Measurements from ENCODE around the gene LSR.

Gene LSR, protein sequence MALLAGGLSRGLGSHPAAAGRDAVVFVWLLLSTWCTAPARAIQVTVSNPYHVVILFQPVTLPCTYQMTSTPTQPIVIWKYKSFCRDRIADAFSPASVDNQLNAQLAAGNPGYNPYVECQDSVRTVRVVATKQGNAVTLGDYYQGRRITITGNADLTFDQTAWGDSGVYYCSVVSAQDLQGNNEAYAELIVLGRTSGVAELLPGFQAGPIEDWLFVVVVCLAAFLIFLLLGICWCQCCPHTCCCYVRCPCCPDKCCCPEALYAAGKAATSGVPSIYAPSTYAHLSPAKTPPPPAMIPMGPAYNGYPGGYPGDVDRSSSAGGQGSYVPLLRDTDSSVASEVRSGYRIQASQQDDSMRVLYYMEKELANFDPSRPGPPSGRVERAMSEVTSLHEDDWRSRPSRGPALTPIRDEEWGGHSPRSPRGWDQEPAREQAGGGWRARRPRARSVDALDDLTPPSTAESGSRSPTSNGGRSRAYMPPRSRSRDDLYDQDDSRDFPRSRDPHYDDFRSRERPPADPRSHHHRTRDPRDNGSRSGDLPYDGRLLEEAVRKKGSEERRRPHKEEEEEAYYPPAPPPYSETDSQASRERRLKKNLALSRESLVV

DNA sequence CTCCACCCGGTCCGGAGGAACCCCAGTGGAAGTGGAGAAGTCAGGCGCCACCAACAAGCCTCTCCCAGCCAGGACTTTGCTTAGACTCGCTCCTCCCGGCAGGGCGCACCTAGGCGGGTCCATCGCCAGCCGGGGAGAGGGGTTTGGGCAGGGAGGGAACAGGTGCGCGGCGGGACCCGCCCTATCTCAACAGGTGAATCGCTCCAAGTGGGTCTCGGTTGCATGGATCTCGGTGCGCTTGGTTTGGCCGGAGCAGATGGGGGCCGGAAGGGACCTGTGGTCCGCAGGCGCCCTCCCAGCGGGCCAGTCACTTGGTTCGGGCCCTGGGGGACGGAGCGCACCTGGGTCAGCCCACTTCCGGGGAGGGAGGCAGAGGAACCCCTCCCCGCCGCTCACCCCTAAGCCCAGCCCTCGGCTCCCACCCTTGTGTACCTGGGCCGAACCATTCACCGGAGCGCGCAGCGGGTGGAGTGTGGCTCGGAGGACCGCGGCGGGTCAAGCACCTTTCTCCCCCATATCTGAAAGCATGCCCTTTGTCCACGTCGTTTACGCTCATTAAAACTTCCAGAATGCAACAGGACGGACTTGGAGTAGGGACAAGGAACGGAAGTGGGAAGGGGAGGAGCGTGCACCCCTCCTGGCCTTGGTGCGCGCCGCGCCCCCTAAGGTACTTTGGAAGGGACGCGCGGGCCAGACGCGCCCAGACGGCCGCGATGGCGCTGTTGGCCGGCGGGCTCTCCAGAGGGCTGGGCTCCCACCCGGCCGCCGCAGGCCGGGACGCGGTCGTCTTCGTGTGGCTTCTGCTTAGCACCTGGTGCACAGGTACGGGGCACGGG, at the start of gene LSR:
Gene LSR, plus strand, starts transcription at position 693 of the 836 bp plus-strand sequence. Its CDS starts 21 bp downstream, at position 714.
- no peak for DNase-seq

DNA sequence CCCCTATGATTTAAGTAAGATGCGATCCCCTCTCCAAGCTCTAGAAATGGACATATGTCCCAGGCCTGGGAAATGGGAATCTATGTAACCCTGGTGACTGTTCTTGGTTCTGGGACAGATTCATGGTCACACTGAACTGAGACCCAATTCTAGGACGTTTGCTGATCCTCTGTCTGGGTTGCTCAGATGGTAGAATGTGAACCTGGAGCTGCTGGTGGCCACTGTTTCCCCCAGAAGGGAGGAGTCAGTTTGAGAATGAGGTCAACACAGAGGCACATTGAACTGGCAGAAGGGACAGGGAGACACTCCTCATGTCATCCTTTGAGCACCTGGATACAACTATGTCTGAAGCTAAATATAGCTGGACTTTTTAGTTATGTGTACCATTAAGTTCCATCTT, 49.3 kb upstream of the LSR start:
- DNase-seq, result no peak

DNA sequence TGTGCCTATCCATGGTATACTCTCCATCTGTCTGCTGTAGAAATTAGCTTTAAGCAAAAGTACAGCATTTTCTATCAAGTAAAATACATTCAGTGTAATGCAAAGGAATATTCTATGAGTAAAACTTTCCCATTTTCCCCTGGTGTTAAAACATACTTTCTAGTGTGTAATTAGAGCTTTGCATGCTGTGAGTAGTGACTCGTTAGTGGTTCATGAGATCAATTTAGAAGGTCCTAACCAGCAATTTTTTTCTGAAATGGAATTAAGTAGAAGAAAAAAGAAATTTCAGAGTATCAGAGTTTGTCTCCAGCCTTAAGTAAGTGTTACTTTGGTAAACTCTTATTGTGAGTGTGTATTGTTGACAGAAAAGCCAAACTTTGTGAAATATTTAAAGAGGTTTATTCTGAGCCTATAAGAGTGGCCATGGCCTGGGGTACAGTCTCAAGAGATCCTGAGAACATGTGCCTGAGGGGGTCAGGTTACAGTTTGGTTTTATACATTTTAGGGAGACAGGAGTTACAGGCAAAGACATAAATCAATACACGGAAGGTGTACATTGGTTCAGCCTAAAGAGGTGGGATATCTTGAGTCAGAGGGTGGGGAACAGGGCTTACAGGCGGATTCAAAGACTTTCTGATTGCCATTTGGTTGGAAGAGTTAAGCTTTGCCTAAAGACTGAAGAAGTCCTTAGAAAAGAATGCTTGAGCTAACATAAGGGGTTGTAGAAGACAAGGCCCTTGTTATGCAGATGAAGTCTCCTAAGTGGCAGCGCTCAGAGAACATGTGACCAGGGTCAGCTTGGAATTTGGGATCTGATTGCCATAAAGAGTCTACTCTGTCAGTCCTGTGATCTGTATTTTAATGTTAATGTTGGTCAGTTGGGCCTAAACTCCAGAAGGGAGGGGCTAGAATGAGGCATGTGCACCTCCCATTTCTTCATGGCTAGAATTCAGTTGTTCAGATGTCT, 45.8 kb upstream of the LSR start:
- DNase-seq, result no peak

DNA sequence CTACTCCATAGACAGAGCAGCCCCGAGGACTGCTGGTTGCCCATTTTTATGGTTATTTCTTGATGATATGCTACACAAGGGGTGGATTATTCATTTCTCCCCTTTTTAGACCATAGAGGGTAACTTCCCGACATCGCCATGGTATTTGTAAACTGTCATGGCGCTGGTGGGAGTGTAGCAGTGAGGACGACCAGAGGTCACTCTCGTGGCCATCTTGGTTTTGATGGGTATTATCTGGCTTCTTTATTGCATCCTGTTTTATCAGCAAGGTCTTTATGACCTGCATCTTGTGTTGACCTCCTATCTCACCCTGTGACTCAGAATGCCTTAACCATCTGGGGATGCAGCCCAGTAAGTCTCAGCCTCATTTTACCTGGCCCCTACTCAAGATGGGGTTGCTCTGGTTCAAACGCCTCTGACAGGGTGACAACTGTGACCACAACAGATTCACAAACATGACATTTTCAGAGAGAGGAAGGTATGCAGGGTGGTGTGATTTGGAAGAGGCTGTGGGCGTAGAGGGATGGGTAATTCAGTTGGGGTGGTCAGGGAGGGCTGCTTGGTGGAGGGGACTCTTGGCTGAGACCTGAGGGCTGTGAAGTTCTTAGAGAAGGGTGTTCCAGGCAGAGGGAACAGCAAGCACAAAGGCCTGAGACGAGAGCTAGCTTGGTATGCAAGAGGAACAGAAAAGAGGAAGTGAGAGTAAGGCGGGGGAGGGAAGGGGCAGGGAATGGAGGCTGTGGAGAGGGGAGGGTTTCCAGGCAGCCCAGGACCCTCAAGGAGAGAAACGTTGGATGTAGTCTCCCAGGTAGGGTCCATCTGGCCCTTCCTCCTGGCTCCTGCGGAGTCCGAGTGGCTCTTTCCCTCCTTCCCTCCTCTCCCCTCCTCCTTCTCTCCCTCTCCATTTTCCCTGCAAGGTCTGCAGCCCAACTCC, 43.7 kb upstream of the LSR start:
- no peak for DNase-seq

DNA sequence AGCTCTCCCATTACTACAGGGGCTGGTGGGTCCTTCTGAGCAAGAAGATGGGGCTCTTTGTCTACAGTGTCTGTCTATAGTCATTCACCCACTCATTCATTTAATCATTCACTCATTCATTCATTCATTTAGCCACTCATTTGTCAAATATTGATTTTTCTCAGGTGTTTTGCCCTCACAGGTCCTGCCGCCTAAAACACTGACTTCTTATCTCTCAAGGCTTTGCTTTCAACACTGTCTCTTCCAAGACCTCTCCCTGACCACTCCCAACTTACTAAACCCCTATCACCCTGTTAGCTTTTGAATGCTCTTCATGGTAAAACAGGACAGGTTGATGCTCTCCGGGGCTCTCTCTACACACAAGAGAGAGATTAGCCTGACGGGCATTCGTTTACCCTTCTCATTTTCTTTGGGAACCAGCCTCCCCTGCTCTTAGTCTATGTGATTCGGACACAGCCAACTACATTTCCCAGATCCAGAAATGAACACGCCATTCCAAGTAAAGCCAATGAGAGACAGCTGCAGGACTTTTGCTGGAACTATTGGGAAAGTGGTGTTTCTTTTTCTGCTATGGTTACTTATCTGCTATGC, 43.0 kb upstream of the LSR start:
- no peak for DNase-seq

DNA sequence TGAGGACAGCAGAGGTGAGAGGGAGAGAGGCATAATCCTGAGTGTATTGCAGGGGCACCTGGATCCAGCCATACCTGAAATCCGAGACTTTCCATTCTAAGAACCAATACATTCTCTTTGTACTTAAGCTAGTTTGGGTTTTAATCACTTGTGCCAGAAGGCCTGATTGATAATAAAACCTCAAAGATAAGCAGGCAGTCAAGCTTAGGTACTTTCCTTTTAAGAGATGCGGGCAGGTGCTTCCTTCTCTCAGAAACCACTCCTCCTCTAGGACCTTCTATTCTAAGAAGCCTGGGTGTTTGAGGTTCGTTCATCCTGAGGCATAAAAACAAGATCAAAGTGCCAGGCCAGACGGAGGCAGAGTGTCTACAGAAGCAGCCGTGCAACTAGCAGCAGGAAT, 42.4 kb upstream of the LSR start:
- DNase-seq, result no peak

DNA sequence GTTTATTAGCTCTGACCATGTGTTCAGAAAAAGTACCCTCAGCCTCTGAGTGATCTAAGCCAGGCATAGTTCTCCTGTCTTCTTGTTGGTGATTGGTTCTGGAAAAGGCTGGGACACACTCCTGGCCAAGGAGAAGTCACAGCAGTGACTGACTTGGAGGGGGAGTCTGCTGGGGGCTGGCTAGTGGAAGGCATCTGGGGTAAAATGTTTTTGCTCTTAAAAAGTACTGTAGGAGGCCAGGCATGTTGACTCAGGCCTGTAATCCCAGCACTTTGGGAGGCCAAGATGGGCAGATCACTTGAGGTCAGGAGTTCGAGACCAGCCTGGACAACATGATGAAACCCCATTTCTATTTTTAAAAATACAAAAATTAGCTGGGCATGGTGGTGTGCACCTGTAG, 41.9 kb upstream of the LSR start:
- no peak for DNase-seq

DNA sequence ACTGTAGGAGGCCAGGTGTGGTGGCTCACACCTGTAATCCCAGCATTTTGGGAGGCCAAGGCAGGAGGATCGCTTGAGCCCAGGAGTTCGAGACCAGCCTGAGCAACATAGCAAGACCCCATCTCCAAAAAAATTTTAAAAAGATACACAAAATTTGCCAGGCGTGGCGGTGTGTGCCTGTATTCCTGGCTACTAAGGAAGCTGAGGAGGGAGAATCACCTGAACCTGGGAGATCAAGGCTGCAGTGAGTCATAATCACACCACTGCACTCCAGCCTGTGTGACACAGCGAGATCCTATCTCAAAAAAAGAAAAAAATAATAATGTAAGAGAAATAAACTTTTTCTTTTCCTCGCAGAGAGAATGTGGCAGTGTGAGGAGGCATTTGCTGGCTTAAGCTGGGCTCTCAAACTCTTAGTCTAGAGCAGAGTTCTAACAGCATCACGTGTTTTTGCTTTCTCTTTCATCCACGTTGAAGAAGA, 41.4 kb upstream of the LSR start:
- no peak for DNase-seq

DNA sequence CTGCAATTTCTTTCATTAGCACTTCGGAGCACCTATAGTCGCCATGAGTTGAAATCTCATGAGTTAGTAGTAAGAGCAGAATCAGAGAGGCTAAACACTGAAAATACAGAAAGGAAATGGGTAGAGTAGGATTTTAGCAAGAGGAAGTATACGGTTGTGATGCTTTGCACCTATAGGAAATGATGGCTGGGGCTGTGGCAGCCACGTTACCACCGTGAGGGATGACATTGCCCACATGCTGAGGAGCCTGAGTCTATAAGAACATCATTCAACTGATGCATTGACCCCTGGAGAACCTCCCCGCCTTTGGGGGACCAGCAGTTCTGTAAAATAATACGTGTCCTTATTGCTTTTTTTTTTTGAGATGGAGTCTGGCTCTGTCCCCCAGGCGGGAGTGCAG, 40.7 kb upstream of the LSR start:
- DNase-seq, result no peak

DNA sequence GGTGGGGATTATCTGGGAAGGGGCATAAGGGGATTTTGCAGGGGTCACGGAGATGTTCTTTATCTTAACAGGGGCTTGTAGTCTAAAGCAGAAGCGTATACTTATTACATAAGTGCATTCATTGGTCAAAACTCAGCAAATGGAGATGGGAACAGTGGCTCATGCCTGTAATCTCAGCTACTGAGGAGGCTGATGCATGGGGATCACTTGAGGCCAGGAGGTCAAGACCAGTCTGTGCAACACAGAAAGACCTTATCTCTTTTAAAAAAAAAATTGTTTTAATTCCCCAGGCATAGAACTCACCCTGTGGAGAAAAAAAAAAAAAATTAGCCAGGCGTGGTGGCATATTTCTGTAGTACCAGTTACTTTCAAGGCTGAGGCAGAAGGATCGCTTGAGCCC, 39.2 kb upstream of the LSR start:
- no peak for DNase-seq

DNA sequence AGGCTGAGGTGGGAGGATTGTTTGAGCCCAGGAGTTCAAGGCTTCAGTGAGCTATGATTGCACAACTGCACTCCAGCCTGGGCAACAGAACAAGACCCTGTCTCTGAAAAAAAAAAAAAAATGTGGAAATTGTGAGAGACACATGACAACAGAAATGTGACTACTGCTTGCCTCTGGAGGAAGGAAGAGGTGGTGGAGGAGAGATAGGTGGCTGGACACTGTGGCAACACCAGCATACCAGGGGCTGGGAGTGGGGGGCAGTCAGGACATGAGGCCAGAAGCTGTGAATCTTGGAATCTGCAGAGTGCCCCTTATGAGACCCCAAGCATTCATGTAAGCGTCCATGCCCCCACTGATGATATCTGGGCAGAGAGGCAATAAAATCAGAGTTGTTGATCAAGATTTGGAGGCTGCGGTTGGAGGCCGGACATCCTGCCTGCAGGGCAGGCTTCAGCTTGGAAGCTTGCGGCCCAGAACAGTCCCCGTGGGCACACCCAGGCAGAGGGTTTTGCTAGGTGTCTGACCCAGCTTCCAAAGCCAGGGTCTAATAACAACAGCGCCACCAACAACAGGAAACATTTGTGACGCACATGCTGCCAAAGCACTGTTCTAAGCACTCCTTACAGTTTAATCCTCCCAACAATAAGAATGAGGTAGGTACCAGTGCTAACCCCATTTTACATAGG, 37.1 kb upstream of the LSR start:
- DNase-seq, result no peak

DNA sequence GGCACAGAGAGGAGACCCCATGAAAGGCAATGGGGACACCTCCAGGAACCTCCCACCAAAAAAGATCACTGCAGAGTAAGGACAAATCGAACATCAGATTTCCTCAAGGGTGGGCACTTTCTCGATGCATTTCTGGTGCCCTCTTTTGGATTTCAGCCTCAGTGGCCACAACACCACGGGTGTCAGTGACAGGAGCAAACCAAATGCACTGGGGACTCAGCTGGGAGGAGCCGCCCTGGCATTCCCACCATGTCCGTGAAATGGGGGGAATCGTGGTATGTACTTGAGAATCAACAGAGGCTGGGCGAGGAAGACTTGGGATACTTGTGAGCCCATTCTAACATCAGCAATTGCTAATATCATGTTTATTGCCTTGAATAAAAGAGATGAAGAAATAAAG, 36.6 kb upstream of the LSR start:
- no peak for DNase-seq

DNA sequence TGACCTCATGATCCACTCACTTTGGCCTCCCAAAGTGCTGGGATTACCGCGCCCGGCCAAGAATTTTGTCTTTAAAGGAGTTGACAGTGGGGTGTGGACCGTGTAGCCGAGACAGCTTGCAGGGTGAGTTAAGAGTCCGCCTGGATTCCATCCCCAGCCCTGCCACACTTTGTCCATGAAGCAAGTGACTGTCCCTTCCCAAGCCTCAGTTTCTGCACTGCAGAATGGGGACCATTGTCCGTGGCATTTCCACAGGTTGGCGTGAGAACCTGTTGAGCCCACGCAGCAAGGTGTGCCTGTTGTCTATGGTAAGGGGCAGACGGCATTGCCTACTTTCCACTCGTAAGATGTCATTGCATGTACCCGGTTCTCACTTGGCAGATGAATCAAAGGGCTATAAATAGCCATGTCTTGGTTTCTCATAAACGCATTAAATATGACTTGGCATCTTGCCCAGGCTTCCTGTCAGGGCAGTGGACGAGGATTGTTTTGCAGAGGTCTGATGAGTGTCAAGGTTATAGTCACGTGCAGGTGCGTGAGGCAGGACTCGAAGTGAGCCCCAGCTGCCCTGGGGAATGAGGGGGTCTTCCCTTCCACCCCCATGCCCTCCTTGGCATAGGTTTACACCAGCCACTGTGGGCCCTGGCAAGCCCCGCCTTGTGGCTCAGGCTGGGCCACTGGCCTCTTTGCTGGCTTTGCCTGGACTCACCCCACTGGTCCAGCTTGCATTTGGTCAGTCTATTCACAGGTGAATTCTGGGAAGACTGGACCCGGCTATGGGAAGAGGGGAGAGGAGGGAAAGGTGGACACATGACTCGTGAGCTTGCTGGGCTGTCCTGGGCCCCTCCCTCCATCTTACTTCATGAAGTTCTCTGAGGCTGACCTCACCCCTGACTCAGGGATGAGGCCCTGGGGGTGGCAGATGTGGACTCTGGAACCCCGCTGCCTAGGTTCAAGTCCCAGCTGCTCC, 34.9 kb upstream of the LSR start:
- peak; percentile 58 for DNase-seq

DNA sequence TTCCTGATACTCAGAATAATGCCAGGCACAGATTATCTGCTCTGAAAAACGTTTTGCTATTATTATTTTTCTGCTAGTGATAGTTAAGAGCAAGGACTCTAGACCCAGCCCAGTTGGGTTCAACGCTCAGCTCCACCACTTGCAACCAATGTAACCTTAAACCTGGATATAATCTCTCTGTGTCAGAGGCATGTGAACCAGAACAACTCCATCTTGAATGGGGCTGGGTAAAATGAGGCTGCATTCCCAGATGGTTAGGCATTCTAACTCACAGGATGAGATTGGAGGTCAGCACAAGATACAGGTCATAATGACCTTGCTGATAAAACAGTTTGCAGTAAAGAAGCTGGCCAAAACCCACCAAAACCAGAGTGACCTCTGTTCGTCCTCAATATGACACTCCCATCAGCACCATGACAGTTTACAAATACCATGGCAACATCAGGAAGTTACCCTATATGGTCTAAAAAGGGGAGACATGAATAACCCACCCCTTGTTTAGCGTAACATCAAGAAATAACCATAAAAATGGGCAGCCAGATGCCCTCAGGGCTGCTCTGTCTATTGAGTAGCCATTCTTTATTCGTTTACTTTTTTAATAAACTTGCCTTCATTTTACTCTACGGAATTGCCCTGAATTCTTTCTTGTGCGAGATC, 33.9 kb upstream of the LSR start:
- DNase-seq, result no peak

DNA sequence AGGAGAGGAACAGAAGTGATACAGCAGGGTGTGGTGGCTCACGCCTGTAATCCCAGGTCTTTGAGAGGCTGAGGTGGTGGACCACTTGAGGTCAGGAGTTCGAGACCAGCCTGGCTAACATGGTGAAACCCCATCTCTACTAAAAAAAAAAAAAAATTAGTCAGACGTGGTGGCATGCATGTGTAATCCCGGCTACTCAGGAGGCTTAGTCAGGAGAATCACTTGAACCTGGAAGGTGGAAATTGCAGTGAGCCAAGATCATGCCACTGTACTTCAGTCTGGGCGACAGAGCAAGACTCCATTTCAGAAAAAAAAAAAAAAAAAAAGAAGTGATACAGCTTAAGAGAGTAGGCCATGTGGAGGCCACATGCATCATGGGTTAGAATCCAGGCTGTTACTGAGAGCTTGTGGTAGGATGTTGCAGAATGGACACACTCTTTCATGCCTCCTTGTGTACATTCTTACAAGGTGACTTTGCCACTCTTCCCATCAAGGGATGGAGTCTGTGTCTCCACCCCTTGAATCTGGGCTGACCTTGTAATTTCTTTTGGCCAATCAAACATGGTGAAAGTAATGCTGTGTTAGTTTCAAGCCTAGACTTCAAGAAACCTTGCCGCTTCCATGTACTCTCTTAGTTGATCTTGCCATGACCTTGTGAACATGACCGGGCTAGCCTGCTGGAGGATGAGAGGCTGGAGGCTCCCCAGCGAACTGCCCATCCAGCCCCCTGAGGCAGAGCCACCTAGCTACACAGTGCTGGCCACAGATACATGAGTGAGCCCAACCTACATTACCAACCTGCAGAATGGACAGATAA, 32.6 kb upstream of the LSR start:
- no peak for DNase-seq

DNA sequence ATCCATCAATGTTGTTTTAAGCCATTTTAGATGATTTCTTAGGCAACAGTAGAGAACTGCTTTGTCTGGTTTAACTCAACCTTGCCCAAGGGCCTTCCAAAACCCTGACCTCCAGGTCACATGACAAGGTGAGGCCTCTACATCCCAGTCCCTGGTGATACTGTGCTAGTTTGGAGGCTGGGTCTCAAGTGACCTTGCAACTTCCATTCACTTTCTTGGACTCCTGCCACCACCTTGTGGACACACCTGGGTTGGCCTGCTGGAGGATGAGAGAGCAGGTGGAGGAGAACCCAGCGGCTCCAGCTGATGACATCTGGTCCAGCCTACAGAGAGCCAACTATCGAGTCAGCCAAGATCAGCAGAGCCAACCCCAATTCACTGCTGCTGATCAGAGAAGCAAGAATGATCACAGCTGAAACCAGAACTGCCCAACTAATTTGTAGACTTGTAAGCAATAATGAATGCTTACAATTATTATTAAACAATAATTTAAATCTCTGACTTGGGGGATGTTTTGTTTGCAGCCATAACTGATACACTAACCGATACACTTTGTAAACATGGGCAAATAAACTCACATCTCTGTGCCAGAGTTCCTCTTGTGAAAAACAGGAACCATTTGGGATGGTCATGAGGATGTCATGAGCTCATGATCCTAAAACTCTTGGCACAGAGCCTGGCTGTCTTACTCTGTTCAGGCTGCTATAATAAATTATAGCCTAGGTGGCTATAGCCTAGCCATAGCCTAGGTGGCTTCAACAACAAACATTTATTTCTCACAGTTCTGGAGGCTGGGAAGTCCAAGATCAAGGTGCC, 31.8 kb upstream of the LSR start:
- DNase-seq, result no peak

DNA sequence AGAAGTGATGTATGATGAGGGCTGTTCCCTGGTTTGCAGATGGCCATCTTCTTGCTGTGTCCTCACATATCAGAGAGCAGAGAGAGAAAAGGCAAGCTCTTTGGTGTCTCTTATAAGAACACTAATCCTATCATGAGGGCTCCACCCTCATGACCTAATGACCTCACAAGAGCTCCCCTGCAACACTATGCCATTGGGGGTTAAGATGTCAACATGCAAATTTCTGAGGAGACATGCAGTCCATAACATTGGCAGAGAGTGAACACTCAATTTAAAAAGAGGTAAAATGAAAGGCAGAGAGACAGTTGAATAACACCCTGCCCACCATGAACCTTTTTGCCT, 31.2 kb upstream of the LSR start:
- no peak for DNase-seq

Data from NCI-H1694 (cell line).